Measurements from ENCODE around the gene IFITM5. TPM values are rescaled to one million over a fixed set of nuclear protein-coding genes. Genes with fewer than 3 reads are reported as not detected.
"Not testable (repeated sequence)": the region's sequence is repeated elsewhere in the genome, so short reads cannot be mapped to it uniquely, and the experiment has no call there.

Gene IFITM5
- total RNA-seq, 4 donors from 2014 or later = not detected

- Histone ChIP-seq H3K9me3 (no peaks in the 10 kb centered on the region), H3K4me3 (peak overlapping the region; percentile 40 to 77 (median 53)), H3K27me3 (peaks cover 0 to 24% (median 0%) of the 10 kb centered on the region in 4 donors), H3K36me3 (no peaks in the 10 kb centered on the region), H3K4me1 (peaks cover 26 to 84% (median 30%) of the 10 kb centered on the region in 3 donors), H3K27ac (peak overlapping the region; percentile 85 to 92 (median 88))
- 8 to 36% methylated on average over 6 to 26 of the region's 64 CpGs for WGBS, 2 donors
- intact Hi-C loops (cut with DNase I) = no loop called here
- no peak for DNase-seq
- TF ChIP-seq POLR2A (IDR thresholded peaks at IDR 0.05) (no peak), CTCF (IDR thresholded peaks at IDR 0.05) (no peak)
These were observed 16.8 kb upstream of the IFITM5 start for GRCh38 chr11:316031-316701.

GRCh38 chr11:315516-315994 is 16.2 kb upstream of the IFITM5 start:
- intact Hi-C loops (cut with DNase I) = no loop called here
- Histone ChIP-seq H3K4me1 (peaks cover 26 to 78% (median 30%) of the 10 kb centered on the region in 3 donors), H3K27me3 (peaks cover 0 to 24% (median 0%) of the 10 kb centered on the region in 4 donors), H3K27ac (peak overlapping the region; percentile 85 to 92 (median 88)), H3K36me3 (no peaks in the 10 kb centered on the region), H3K4me3 (peak overlapping the region; percentile 40 to 77 (median 53)), H3K9me3 (no peaks in the 10 kb centered on the region)
- TF ChIP-seq POLR2A (IDR thresholded peaks at IDR 0.05) (no peak), CTCF (IDR thresholded peaks at IDR 0.05) (no peak)
- 66% methylated on average over 16 of the region's 32 CpGs; no CpG with 5 or more reads in 1 of the 2 donors for WGBS, 2 donors
- no peak for DNase-seq

GRCh38 chr11:315051-315481 is 15.7 kb upstream of the IFITM5 start:
- H3K36me3 ChIP-seq = no peaks in the 10 kb centered on the region
- H3K27ac ChIP-seq = peak overlapping the region; percentile 85 to 92 (median 88)
- 20 to 40% methylated on average over 4 to 7 of the region's 9 CpGs for WGBS, 2 donors
- intact Hi-C loops (cut with DNase I) = no loop called here
- peaks cover 0 to 24% (median 0%) of the 10 kb centered on the region in 4 donors for H3K27me3 ChIP-seq
- DNase-seq = no peak
- peak overlapping the region; percentile 40 to 77 (median 53) for H3K4me3 ChIP-seq
- peaks cover 26 to 75% (median 30%) of the 10 kb centered on the region in 3 donors for H3K4me1 ChIP-seq
- H3K9me3 ChIP-seq = no peaks in the 10 kb centered on the region
- TF ChIP-seq POLR2A (IDR thresholded peaks at IDR 0.05) (no peak), CTCF (IDR thresholded peaks at IDR 0.05) (no peak)

GRCh38 chr11:314554-314875 is 15.2 kb upstream of the IFITM5 start:
- peak overlapping the region; percentile 40 to 77 (median 53) for H3K4me3 ChIP-seq
- H3K27me3 ChIP-seq = peaks cover 0 to 24% (median 0%) of the 10 kb centered on the region in 4 donors
- H3K27ac ChIP-seq = peak overlapping the region; percentile 85 to 92 (median 88)
- DNase-seq; intact Hi-C loops (cut with DNase I); H3K36me3 ChIP-seq; H3K9me3 ChIP-seq: not testable (repeated sequence)
- WGBS, 2 donors = 34% methylated on average over 3 of the region's 6 CpGs; no CpG with 5 or more reads in 1 of the 2 donors
- peaks cover 31 to 79% (median 35%) of the 10 kb centered on the region in 3 donors for H3K4me1 ChIP-seq

- Histone ChIP-seq H3K9me3 (no peaks in the 10 kb centered on the region), H3K27me3 (peaks cover 0 to 24% (median 0%) of the 10 kb centered on the region in 4 donors), H3K4me3 (peak within 1 kb of the TSS; percentile 40 to 77 (median 53)), H3K36me3 (no peaks in the 10 kb centered on the region), H3K27ac (peak within 1 kb of the TSS; percentile 85 to 92 (median 88)), H3K4me1 (peaks cover 33 to 79% (median 40%) of the 10 kb centered on the region in 3 donors)
- no peak for TF ChIP-seq CTCF (IDR thresholded peaks at IDR 0.05)
- TF ChIP-seq POLR2A (IDR thresholded peaks at IDR 0.05) = peak in 3 of 4 donors; percentile 34 to 89 (median 80)
- DNase-seq = no peak
- intact Hi-C loops (cut with DNase I) = no loop called here
- WGBS, 2 donors = 0 to 16% methylated on average over 11 to 16 of the region's 18 CpGs
These were observed 14.6 kb upstream of the IFITM5 start, which contains the start of gene IFITM1 for GRCh38 chr11:313787-314553. Gene IFITM1, plus strand, starts transcription at chr11:314040. Its CDS starts 131 bp downstream, at chr11:314171.
